ENCODE results near the gene ARSG. TPM values are rescaled to one million over a fixed set of nuclear protein-coding genes. Genes with fewer than 3 reads are reported as not detected.

Gene ARSG
- polyA plus RNA-seq, 3 donors, result 15.5 to 19.3 (median 19.2) TPM

- Histone ChIP-seq H2AFZ (ENCODE audit: insufficient read depth, low read depth, low read length, poor library complexity, severe bottlenecking) (no peak overlapping the region), H3K4me1 (ENCODE audit: control insufficient read depth in 1 of 2, insufficient read depth in 2 of 2, low read length in 2 of 2) (peaks cover 46 to 53% of the 10 kb centered on the region in 2 donors), H3K27me3 (ENCODE audit: control insufficient read depth in 2 of 2, insufficient read depth in 2 of 2, low read length in 2 of 2) (no peaks in the 10 kb centered on the region), H3K4me3 (replicated peaks in 1 of 3; ENCODE audit: low read depth in 2 of 3, low read length in 3 of 3) (no peak overlapping the region), H3K79me2 (ENCODE audit: insufficient read depth, low read length) (no peaks in the 10 kb centered on the region), H3K9me3 (replicated peaks in 1 of 2; ENCODE audit: control insufficient read depth in 1 of 2, insufficient read depth in 1 of 2, low read length in 2 of 2) (no peaks in the 10 kb centered on the region), H3K27ac (ENCODE audit: low read depth in 1 of 2, low read length in 2 of 2) (peak overlapping the region in 1 of 2 donors; percentile 72), H3K4me2 (replicated peaks; ENCODE audit: extremely low read depth, low read length, poor library complexity, severe bottlenecking) (no peak overlapping the region), H3K9ac (ENCODE audit: insufficient read depth, low read length, poor library complexity, severe bottlenecking) (no peak overlapping the region), H3K36me3 (replicated peaks in 1 of 2; ENCODE audit: control insufficient read depth in 1 of 2, insufficient read depth in 2 of 2, low read length in 2 of 2) (peaks cover 0 to 3% of the 10 kb centered on the region in 2 donors), H4K20me1 (ENCODE audit: insufficient read depth, low read length) (no peaks in the 10 kb centered on the region)
- Mint-ChIP-seq H3K27me3 (ENCODE audit: low read depth in 3 of 3) (peaks cover 0 to 5% (median 2%) of the 10 kb centered on the region in 3 donors), H3K27ac (peak overlapping the region; percentile 83 to 92 (median 90)), H3K4me1 (peaks cover 65% of the 10 kb centered on the region), H3K36me3 (peaks cover 23 to 28% of the 10 kb centered on the region in 2 donors), H3K9me3 (peaks cover 0 to 5% (median 0%) of the 10 kb centered on the region in 7 donors), H3K4me3 (no peak overlapping the region)
- TF ChIP-seq CTCF (IDR thresholded peaks at IDR 0.05), result no peak
- DNase-seq, result peak; percentile 82 to 94 (median 88)
- intact Hi-C loops (cut with micrococcal nuclease), result no loop called here
- 76% methylated on average over 4 of the region's 15 CpGs for WGBS (ENCODE audit: insufficient coverage)
Observed at GRCh38 chr17:68381076-68381900, 90.0 kb downstream of the ARSG start.

GRCh38 chr17:68382582-68383085 lies 91.3 kb downstream of the ARSG start:
- TF ChIP-seq CTCF (IDR thresholded peaks at IDR 0.05), result no peak
- Histone ChIP-seq H3K9me3 (replicated peaks in 1 of 2; ENCODE audit: control insufficient read depth in 1 of 2, insufficient read depth in 1 of 2, low read length in 2 of 2) (no peaks in the 10 kb centered on the region), H3K27ac (ENCODE audit: low read depth in 1 of 2, low read length in 2 of 2) (peak overlapping the region in 1 of 2 donors; percentile 74), H3K27me3 (ENCODE audit: control insufficient read depth in 2 of 2, insufficient read depth in 2 of 2, low read length in 2 of 2) (no peaks in the 10 kb centered on the region), H3K36me3 (replicated peaks in 1 of 2; ENCODE audit: control insufficient read depth in 1 of 2, insufficient read depth in 2 of 2, low read length in 2 of 2) (no peaks in the 10 kb centered on the region), H3K4me2 (replicated peaks; ENCODE audit: extremely low read depth, low read length, poor library complexity, severe bottlenecking) (no peak overlapping the region), H2AFZ (ENCODE audit: insufficient read depth, low read depth, low read length, poor library complexity, severe bottlenecking) (no peak overlapping the region), H3K4me3 (replicated peaks in 1 of 3; ENCODE audit: low read depth in 2 of 3, low read length in 3 of 3) (no peak overlapping the region), H4K20me1 (ENCODE audit: insufficient read depth, low read length) (no peaks in the 10 kb centered on the region), H3K79me2 (ENCODE audit: insufficient read depth, low read length) (no peaks in the 10 kb centered on the region), H3K9ac (ENCODE audit: insufficient read depth, low read length, poor library complexity, severe bottlenecking) (no peak overlapping the region), H3K4me1 (ENCODE audit: control insufficient read depth in 1 of 2, insufficient read depth in 2 of 2, low read length in 2 of 2) (peaks cover 37 to 45% of the 10 kb centered on the region in 2 donors)
- Mint-ChIP-seq H3K36me3 (peaks cover 18 to 22% of the 10 kb centered on the region in 2 donors), H3K27ac (peak overlapping the region in 3 of 7 donors; percentile 30 to 83 (median 42)), H3K4me1 (peaks cover 56% of the 10 kb centered on the region), H3K4me3 (no peak overlapping the region), H3K27me3 (ENCODE audit: low read depth in 3 of 3) (peaks cover 0 to 5% (median 2%) of the 10 kb centered on the region in 3 donors), H3K9me3 (peaks cover 0 to 5% (median 0%) of the 10 kb centered on the region in 7 donors)
- intact Hi-C loops (cut with micrococcal nuclease), result no loop called here
- WGBS (ENCODE audit: insufficient coverage), result 100% methylated on average over 1 of the region's 3 CpGs
- DNase-seq, result no peak
